BE2C (cell line): ENCODE measurements around the gene CLDN4.

ENCODE experiments used
- DNase-seq: peaks from one replicate; pipeline ENCODE4 v3.0.0-alpha.2; 2020
- H3K27me3 ChIP-seq: fragments of 250-450 bp; sonication (Bioruptor Pico); 2 replicates; pipeline ENCODE4 v1.5.1; 2020; ENCODE audit warnings: mild to moderate bottlenecking
- H3K36me3 ChIP-seq: fragments of 250-450 bp; sonication (Bioruptor Pico); 2 replicates; pipeline ENCODE4 v1.5.1; 2020; ENCODE audit warnings: mild to moderate bottlenecking
- H3K4me1 ChIP-seq: fragments of 250-450 bp; sonication (Bioruptor Pico); 2 replicates; pipeline ENCODE4 v1.5.1; 2020
- H3K4me3 ChIP-seq: 2 replicates; pipeline ENCODE4 v1.5.1; 2011; ENCODE audit warnings: low read depth, low read length
- H3K9me3 ChIP-seq: fragments of 250-450 bp; sonication (Bioruptor Pico); 2 replicates; pipeline ENCODE4 v1.5.1; 2020
- CTCF ChIP-seq: IDR thresholded peaks from 2 replicates; pipeline ENCODE4 v1.5.1; 2012; ENCODE audit warnings: mild to moderate bottlenecking, low read depth, low read length

CLDN4 gene

GRCh38 chr7:73799282-73800141 lies 31.3 kb upstream of the CLDN4 start:
- Histone ChIP-seq H3K4me3 (no peak overlapping the region), H3K27me3 (no peaks in the 10 kb centered on the region), H3K36me3 (no peaks in the 10 kb centered on the region), H3K4me1 (no peaks in the 10 kb centered on the region), H3K9me3 (no peaks in the 10 kb centered on the region)
- no peak for DNase-seq
- no peak for TF ChIP-seq CTCF

GRCh38 chr7:73801577-73801976 lies 29.2 kb upstream of the CLDN4 start:
- 0 out of 2 replicates have a peak, but pooled peaks cover 3% of the 10 kb centered on the region for H3K4me1 ChIP-seq
- no peak for TF ChIP-seq CTCF
- H3K9me3 ChIP-seq = no peaks in the 10 kb centered on the region
- no peak for DNase-seq
- H3K27me3 ChIP-seq = no peaks in the 10 kb centered on the region
- H3K36me3 ChIP-seq = no peaks in the 10 kb centered on the region
- no peak overlapping the region for H3K4me3 ChIP-seq

GRCh38 chr7:73802459-73802858 lies 28.3 kb upstream of the CLDN4 start:
- Histone ChIP-seq H3K27me3 (no peaks in the 10 kb centered on the region), H3K4me3 (no peak overlapping the region), H3K36me3 (no peaks in the 10 kb centered on the region), H3K4me1 (0 out of 2 replicates have a peak, but pooled peaks cover 3% of the 10 kb centered on the region), H3K9me3 (no peaks in the 10 kb centered on the region)
- no peak for DNase-seq
- TF ChIP-seq CTCF = no peak

- Histone ChIP-seq H3K4me3 (no peak overlapping the region), H3K4me1 (0 out of 2 replicates have a peak, but pooled peaks cover 3% of the 10 kb centered on the region), H3K27me3 (no peaks in the 10 kb centered on the region), H3K36me3 (no peaks in the 10 kb centered on the region), H3K9me3 (no peaks in the 10 kb centered on the region; the same call in 1 of the 2 replicates)
- DNase-seq = peak; percentile 42
- TF ChIP-seq CTCF = no peak
Observed at GRCh38 chr7:73809467-73809951, 21.3 kb upstream of the CLDN4 start.

- no peaks in the 10 kb centered on the region; the same call in 1 of the 2 replicates for H3K9me3 ChIP-seq
- no peaks in the 10 kb centered on the region for H3K27me3 ChIP-seq
- H3K36me3 ChIP-seq = no peaks in the 10 kb centered on the region
- no peak overlapping the region for H3K4me3 ChIP-seq
- no peak for DNase-seq
- no peak for TF ChIP-seq CTCF
- no peaks in the 10 kb centered on the region for H3K4me1 ChIP-seq
Observed at GRCh38 chr7:73810998-73811360, 19.8 kb upstream of the CLDN4 start.

GRCh38 chr7:73811760-73812168 lies 19.0 kb upstream of the CLDN4 start:
- H3K9me3 ChIP-seq = no peaks in the 10 kb centered on the region; the same call in 1 of the 2 replicates
- H3K4me1 ChIP-seq = no peaks in the 10 kb centered on the region
- H3K36me3 ChIP-seq = no peaks in the 10 kb centered on the region
- peak; percentile 86 for TF ChIP-seq CTCF
- no peak overlapping the region for H3K4me3 ChIP-seq
- no peaks in the 10 kb centered on the region for H3K27me3 ChIP-seq
- peak; percentile 80 for DNase-seq
